Stimulated activated CD8-positive, alpha-beta memory T cell treated with anti-CD3 and anti-CD28 coated beads, Interleukin-4, amount 100 ng/mL, for 48 hours (primary cell): ENCODE measurements around the gene PMEL.
"Not testable (repeated sequence)": the region's sequence is repeated elsewhere in the genome, so short reads cannot be mapped to it uniquely, and the experiment has no call there.

Source experiments
- DNase-seq: peaks from one replicate; pipeline ENCODE4 v3.0.0-alpha.2; 2020

The PMEL gene

GRCh38 chr12:55982319-55982936 is 16.6 kb upstream of the PMEL start:
- no peak for DNase-seq

- not testable (repeated sequence) for DNase-seq
Measured at GRCh38 chr12:55981882-55982281, 16.0 kb upstream of the PMEL start.

- no peak for DNase-seq
Measured at GRCh38 chr12:55979069-55979468, 13.2 kb upstream of the PMEL start.

- no peak for DNase-seq
Measured at GRCh38 chr12:55978393-55978792, 12.6 kb upstream of the PMEL start.

- peak; percentile 54 for DNase-seq
Measured at GRCh38 chr12:55974308-55974730, 8.5 kb upstream of the PMEL start.

- peak; percentile 97 for DNase-seq
Measured at GRCh38 chr12:55973599-55974307, 7.9 kb upstream of the PMEL start, which contains the start of gene RAB5B. TSS of gene RAB5B (plus strand) at chr12:55974078. CDS start at chr12:55986961, 12,883 bp downstream.

- DNase-seq: no peak
Measured at GRCh38 chr12:55972911-55973598, 7.2 kb upstream of the PMEL start.

GRCh38 chr12:55972456-55972855 is 6.6 kb upstream of the PMEL start:
- DNase-seq: no peak

GRCh38 chr12:55972042-55972441 is 6.2 kb upstream of the PMEL start:
- DNase-seq: no peak

- no peak for DNase-seq
Measured at GRCh38 chr12:55970775-55971174, 4.9 kb upstream of the PMEL start.

- no peak for DNase-seq
Measured at GRCh38 chr12:55969356-55969755, 3.5 kb upstream of the PMEL start.

- DNase-seq: peak; percentile 98
Measured at GRCh38 chr12:55966408-55967281, 803 bp upstream of the PMEL start, which contains the start of gene CDK2. TSS of gene CDK2 (plus strand) at chr12:55966830. CDS start at chr12:55967009, 179 bp downstream.

- no peak for DNase-seq
Measured at GRCh38 chr12:55965240-55965639, 602 bp downstream of the PMEL start.

GRCh38 chr12:55963760-55964159 is 2.1 kb downstream of the PMEL start:
- DNase-seq: no peak

GRCh38 chr12:55957106-55957859 is 8.6 kb downstream of the PMEL start:
- no peak for DNase-seq

- peak; percentile 69 for DNase-seq
Measured at GRCh38 chr12:55955800-55956508, 9.9 kb downstream of the PMEL start.

- no peak for DNase-seq
Measured at GRCh38 chr12:55955344-55955743, 10.5 kb downstream of the PMEL start.

GRCh38 chr12:55946553-55946952 is 19.3 kb downstream of the PMEL start:
- DNase-seq: no peak

GRCh38 chr12:55942577-55943136 is 23.2 kb downstream of the PMEL start:
- DNase-seq: no peak

- no peak for DNase-seq
Measured at GRCh38 chr12:55942055-55942454, 23.8 kb downstream of the PMEL start.
